ENCODE data around the gene TRPC4AP.
"Not testable (repeated sequence)": the region's sequence is repeated elsewhere in the genome, so short reads cannot be mapped to it uniquely, and the experiment has no call there.

The TRPC4AP gene

DNA sequence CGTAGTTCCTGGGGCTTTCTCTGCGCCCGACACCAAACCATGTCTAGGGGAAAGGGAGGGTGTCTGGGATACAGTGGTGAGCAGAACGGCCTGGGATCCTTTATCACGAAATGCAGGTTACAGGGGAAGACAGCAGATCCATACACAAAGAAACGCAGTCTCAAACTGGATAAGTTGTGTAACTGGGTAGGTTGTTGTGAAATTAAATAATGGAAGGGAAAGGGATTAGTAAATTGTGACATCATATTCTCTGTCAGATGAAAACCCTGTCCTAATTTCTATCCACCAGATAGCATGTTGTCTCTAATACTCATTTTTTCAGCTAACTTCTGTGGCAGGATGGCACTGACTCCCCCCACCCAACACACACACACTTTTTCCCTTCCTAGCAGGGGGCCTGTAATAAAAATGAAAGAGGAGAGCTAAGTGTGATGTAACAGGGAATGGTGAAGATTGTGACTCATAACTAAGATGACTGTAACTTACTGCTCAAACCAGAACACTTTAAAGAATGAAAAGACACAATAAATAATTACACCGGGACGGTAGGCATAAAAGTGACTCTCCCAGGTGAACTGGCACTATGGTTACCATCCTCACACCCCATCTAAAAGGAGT is 769 bp upstream of the TRPC4AP start:
- DNase-seq, result no peak

DNA sequence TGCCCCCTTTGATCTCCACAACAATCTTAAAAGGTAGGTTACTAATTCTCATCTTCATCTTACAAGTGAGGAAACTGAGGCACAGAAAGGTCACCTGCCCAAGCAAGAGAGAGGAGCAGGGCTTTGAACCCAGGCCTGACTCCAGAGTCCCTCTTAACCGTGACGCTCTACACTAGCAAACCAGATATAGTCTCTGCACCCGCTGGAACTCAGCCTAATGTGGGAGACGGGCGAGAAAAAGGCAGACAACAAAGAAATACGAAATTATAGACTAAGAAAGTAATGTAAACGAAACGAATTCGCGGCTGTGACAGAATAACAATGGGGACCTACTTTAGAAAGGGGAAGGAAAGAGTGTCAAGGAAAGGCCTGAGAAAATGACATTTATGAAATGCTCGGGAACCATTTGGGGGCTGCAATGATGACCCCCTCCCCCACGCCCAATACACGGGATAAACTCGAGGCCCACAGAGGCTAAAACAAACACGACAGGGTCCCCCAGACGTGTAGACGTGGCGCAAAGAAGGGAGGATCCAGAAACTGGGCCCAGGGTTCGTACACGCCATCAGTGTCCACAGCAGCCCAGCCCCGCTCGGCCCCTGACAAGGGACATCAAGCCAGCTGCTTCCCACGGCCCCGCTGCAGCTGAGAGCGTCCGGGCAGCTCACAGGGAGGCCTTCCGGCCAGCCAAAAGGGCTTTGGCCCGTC is 637 bp downstream of the TRPC4AP start:
- DNase-seq, result no peak

DNA sequence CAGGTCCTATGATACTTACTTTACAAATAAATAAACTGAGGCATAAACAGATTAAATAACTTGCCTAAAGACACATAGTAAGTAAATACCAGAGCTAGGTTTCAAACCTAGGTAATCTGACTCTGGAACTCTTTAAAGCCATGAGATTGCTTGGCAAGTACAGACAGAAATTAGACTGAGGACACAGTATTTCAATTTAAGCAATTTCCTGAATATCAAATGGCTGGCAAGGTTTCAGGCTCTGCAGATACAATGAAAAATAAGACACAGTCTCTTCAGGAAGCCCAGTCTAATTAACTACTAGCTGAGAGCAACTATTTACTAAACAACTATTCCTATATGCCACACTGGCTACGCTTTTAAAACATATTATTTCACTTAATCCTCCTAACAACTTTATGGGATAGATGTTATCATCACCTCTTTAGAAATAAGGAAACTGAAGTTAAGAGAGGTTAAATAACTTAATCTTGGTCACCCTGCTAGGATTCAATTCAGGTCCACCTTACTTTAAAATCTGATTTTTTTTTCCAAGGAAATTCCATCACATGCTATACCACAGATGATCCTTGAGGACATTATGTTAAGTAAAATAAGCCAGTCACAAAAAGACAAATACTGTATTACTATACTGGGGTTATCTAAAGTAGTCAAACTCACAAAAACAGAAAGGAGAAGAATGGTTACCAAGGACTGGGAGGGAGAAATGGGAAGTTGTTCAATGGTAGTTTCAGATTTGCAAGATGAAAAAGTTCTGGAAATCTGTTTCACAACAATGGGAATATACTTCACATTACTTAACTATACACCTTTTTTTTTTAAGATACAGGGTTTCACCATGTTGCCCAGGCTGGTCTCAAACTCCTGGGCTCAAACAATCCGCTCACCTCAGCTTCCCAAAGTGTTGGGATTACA is 4.1 kb downstream of the TRPC4AP start:
- no peak for DNase-seq

- no peak for DNase-seq
Observed at GRCh38 chr20:35087791-35088190, 4.8 kb downstream of the TRPC4AP start.

DNA sequence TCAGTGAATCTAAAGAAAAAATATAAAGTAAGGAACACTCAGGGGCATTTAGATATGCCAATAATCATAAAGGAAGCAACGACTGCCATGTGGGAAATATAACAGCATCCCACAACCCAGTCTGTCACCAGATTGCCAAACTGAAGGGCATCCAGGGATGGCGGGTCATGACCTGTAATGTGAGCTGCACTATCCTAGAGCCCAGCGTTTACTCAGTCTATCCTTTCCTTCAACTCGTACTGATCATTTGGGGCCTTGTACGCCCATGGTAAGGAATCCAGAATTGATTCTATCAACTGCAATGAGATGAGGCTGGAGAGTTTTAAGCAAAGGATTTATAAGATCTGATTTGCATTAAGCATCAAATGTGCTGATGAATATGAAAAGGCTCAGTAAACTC is 5.3 kb downstream of the TRPC4AP start:
- DNase-seq, result no peak

GRCh38 chr20:35085477-35086225 is 7.0 kb downstream of the TRPC4AP start:
- no peak for DNase-seq

DNA sequence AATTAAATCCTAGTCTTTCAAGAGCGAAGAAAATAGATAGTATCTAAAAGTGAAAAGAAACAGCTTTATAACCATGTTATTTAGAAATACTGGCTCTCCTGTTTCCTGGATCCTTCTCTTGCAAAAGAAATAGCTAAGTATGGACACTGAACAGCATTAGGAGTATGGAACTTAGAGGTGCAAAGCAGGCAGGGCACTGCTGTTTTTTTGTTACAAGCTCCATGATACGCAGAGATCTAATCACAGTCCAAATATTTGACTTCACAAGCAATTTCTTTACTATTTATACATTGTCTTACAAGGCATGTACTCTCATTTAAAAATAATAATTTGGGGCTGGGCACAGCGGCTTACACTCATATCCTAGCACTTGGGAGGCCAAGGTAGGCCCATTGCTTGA is 7.6 kb downstream of the TRPC4AP start:
- DNase-seq, result no peak

DNA sequence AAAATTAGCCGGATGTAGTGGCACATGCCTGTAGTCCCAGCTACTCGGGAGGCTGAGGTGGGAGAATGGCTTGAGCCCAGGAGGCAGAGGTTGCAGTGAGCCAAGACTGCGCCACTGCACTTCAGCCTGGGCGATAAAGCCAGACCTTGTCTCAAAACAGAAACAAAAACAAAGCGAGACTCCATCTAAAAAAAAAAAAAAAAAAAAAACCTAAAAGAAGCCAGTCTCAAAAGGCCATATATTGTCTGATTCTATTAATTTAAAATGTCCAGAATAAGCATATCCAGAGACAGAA is 12.3 kb downstream of the TRPC4AP start:
- not testable (repeated sequence) for DNase-seq

DNA sequence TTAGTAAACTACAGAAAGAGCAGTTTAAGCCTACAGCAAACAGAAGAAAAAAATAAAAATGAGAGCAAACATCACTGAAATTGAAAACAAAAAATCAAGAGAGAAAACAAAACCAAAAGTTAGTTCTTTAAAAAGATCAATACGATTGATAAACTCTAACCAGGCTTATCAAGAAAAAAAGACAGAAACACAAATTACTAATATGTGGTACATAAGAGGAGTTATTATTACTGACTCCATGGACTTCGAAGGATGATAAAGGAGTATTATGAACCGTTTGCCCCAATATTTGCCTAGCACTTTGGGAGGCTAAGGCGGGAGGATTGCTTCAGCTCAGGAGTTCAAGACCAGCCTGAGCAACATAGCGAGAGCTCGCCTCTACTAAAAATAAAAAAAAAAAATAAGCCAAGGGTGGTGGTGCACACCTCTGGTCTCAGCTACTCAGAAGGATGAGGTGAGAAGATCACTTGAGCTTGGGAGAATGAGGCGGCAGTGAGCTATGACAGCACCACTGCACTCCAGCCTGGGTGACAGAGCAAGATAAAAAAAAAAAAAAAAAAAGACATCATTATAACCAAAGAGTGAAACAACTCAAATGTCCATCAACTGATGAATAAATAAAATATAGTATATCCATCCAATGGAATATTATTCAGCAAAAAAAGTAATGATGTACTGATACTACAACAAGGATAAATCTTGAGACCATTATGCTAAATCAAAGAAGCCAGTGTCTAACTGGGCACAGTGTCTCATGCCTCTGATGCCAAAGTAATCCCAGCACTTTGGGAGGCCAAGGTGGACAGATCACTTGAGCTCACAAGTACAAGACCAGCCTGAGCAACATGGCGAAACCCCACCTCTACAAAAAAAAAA is 12.9 kb downstream of the TRPC4AP start:
- DNase-seq, result no peak

GRCh38 chr20:35077872-35078271 is 14.7 kb downstream of the TRPC4AP start:
- DNase-seq, result no peak

DNA sequence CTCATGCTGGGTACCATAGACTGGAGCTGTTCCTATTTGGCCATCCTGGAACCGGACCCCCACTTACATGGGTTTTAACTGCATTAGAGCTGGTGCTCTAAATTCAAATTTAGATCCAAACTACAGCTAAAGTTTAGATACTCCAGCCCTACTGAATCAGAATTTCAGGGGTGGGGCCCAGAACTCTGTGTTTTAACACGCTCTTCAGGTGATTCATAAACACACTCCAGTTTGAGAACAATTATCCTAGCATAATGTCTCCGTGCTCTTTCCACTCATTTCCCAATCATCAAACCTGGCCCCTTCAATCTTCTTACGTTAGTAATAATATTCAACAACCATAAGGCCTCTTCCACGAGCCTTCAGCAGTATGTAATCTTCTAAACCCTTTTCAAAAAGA is 15.3 kb downstream of the TRPC4AP start:
- DNase-seq, result no peak

- not testable (repeated sequence) for DNase-seq
Observed at GRCh38 chr20:35071436-35072153, 21.0 kb downstream of the TRPC4AP start.

DNA sequence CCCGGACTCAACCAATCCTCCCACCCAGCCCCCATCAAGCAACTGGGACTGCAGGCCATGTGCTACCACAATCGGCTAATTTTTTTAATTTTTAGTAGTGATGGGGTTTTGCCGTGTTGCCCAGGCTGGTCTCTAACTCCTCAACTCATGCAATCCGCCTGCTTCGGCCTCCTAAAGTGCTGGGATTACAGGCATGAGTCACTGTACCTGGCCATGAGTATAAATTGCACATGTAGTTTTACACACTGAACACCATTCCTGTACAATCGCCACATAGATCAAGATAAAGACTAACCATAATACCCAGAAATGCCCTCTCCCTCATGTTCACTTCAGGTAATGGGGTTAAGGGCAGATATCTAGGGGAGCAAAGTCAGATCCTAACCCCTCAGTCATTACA is 26.4 kb downstream of the TRPC4AP start:
- no peak for DNase-seq

GRCh38 chr20:35065181-35065580 is 27.4 kb downstream of the TRPC4AP start:
- DNase-seq, result no peak

DNA sequence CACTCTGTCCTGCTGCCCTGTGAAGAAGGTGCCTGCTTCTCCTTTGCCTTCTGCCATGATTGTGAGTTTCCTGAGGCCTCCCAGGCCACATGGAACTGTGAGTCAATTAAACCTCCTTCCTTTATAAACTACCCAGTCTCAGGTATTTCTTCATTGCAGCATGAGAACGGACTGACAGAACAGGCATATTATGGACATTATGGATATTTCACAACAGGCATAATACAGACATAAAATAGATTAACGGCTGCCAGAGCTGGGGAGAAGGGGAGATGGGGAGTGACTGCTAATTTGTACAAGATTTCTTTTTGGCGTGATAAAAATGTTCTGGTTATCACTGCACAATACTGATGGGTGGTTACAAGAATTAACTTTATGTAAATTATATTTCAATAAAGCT is 29.4 kb downstream of the TRPC4AP start:
- DNase-seq, result no peak

- DNase-seq, result no peak
Observed at GRCh38 chr20:35062478-35062877, 30.1 kb downstream of the TRPC4AP start.

DNA sequence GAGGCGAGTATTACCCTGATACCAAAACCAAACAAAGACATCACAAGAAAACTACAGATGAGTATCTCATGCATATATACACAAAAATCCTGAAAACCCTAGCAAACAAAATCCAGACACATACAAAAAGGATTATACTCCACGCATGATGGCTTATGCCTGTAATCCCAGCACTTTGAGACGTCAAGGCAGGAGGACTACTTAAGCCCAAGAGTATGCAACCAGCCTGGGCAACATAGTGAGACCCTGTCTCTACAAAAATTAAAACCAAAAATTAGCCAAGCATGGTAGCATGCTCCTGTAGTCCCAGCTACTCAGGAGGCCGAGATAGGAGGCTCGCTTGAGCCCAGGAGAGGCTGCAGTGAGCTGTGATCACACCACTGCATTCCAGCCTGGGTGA is 32.4 kb downstream of the TRPC4AP start:
- DNase-seq, result no peak

GRCh38 chr20:35059612-35060011 is 33.0 kb downstream of the TRPC4AP start:
- DNase-seq, result no peak

GRCh38 chr20:35059110-35059509 is 33.5 kb downstream of the TRPC4AP start:
- no peak for DNase-seq

- no peak for DNase-seq
Observed at GRCh38 chr20:35055445-35056276, 36.9 kb downstream of the TRPC4AP start.

- no peak for DNase-seq
Observed at GRCh38 chr20:35054814-35055213, 37.8 kb downstream of the TRPC4AP start.

All from SHP77 (cell line).